H1 (cell line): ENCODE results near the gene IL6ST.

Experiments
- CREB1 ChIP-seq: IDR thresholded peaks from 2 replicates; pipeline ENCODE4 v1.6.1; 2012; ENCODE audit warnings: inconsistent platforms
- NRF1 ChIP-seq: IDR thresholded peaks from 2 replicates; pipeline ENCODE4 v1.6.1; 2011; ENCODE audit warnings: mild to moderate bottlenecking, low read depth, low read length, improper control_type of control experiment
- POLR2A ChIP-seq, 2 experiments: IDR thresholded peaks; 1 replicate in 1 of 2; 2 replicates in 1 of 2; pipeline ENCODE4 v1.6.1; 2011; ENCODE audit warnings: low read depth in 2 of 2, low read length in 2 of 2, mild to moderate bottlenecking in 2 of 2; ENCODE audit errors: control extremely low read depth in 1 of 2
- YY1 ChIP-seq: IDR thresholded peaks from 2 replicates; pipeline ENCODE4 v1.6.1; 2011; ENCODE audit warnings: low read depth, mild to moderate bottlenecking, low read length
- TF ChIP-seq, protein P1 (sequence below), 3 experiments: IDR thresholded peaks; 1 replicate in 2 of 3; 2 replicates in 1 of 3; pipeline versions ENCODE4 v1.5.1 to v1.6.1; 2011; ENCODE audit warnings: low read length in 3 of 3, mild to moderate bottlenecking in 3 of 3, inconsistent platforms in 2 of 3, low read depth in 1 of 3, moderate library complexity in 1 of 3; ENCODE audit not compliant: insufficient read depth in 1 of 3; ENCODE audit errors: control extremely low read depth in 1 of 3

DNA sequence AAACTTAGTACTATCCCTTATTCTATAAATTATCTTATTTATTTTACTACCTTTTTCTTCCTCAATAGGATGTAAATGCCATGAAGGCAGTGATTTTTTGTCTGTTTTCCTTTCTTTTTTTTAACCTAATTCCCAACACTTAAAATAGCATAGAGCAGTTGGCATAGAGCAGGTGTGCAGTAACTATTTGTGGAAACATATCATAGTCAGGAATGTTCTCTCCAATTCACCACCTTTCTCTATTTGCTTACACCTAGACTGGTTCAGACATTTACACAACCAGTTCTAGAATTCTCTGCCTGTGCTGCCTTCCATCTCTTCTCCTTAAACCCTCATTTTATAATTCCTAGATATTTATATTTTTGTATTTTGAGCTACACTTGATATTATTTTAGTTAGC, 94.0 kb downstream of the IL6ST start:
- TF ChIP-seq POLR2A (IDR thresholded peaks at IDR 0.05; ENCODE audit: control extremely low read depth in 1 of 2, low read depth in 2 of 2, low read length in 2 of 2) (no peak), NRF1 (no peak), YY1 (no peak), CREB1 (no peak)
- TF ChIP-seq, protein P1, sequence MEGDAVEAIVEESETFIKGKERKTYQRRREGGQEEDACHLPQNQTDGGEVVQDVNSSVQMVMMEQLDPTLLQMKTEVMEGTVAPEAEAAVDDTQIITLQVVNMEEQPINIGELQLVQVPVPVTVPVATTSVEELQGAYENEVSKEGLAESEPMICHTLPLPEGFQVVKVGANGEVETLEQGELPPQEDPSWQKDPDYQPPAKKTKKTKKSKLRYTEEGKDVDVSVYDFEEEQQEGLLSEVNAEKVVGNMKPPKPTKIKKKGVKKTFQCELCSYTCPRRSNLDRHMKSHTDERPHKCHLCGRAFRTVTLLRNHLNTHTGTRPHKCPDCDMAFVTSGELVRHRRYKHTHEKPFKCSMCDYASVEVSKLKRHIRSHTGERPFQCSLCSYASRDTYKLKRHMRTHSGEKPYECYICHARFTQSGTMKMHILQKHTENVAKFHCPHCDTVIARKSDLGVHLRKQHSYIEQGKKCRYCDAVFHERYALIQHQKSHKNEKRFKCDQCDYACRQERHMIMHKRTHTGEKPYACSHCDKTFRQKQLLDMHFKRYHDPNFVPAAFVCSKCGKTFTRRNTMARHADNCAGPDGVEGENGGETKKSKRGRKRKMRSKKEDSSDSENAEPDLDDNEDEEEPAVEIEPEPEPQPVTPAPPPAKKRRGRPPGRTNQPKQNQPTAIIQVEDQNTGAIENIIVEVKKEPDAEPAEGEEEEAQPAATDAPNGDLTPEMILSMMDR (IDR thresholded peaks at IDR 0.05; ENCODE audit: control extremely low read depth in 1 of 3, insufficient read depth in 1 of 3, low read depth in 1 of 3, low read length in 3 of 3), result no peak
